WTC11 (cell line): ENCODE data around the gene MEGF11. TPM values are rescaled to one million over a fixed set of nuclear protein-coding genes. Genes with fewer than 3 reads are reported as not detected.

Experiments used
- ATAC-seq: fragments of 200-7000 bp; cut with Tn5 transposase; 2 replicates; pipeline ENCODE4 v1.10.0; 2021; ENCODE audit warnings: mild to moderate bottlenecking, moderate library complexity
- CTCF ChIA-PET: fragments of 300-600 bp; sonication (Branson Sonifier 250); formaldehyde crosslinking; loops from one replicate; lab custom pipeline; 2021; ENCODE audit warnings: antibody characterized with exemption; lab: Charles Lee
- POLR2A ChIA-PET: fragments of 350-600 bp; sonication (Branson Sonifier 250); formaldehyde crosslinking; loops from one replicate; lab custom pipeline; 2021; ENCODE audit warnings: antibody characterized with exemption; lab: Charles Lee
- DNase-seq: peaks from one replicate; pipeline ENCODE4 v3.0.0; 2021; ENCODE audit warnings: low spot score
- H3K27ac Mint-ChIP-seq: 2 replicates; pipeline ENCODE4 v1.8.0; 2021; ENCODE audit warnings: mixed read lengths
- H3K27me3 Mint-ChIP-seq: 2 replicates; pipeline ENCODE4 v1.8.0; 2021; ENCODE audit warnings: low read depth, mild to moderate bottlenecking, moderate library complexity, mixed read lengths
- H3K36me3 Mint-ChIP-seq: 2 replicates; pipeline ENCODE4 v1.8.0; 2021; ENCODE audit warnings: mixed read lengths
- H3K4me1 Mint-ChIP-seq: 2 replicates; pipeline ENCODE4 v1.8.0; 2022; ENCODE audit warnings: mixed read lengths
- H3K4me3 Mint-ChIP-seq: 2 replicates; pipeline ENCODE4 v1.8.0; 2021; ENCODE audit warnings: mild to moderate bottlenecking, moderate library complexity, mixed read lengths
- H3K9me3 Mint-ChIP-seq: 2 replicates; pipeline ENCODE4 v1.8.0; 2021; ENCODE audit warnings: mixed read lengths
- ATF1 ChIP-seq: sonication (generic); formaldehyde crosslinking; IDR thresholded peaks from 2 replicates; pipeline ENCODE4 v1.8.1; 2023; ENCODE audit warnings: mild to moderate bottlenecking, moderate library complexity, missing genetic modification reagents
- ATF2 ChIP-seq: sonication (generic); formaldehyde crosslinking; IDR thresholded peaks from 2 replicates; pipeline ENCODE4 v1.8.1; 2022; ENCODE audit warnings: low read depth, missing genetic modification reagents, borderline replicate concordance
- ATF3 ChIP-seq: sonication (generic); formaldehyde crosslinking; conservative IDR thresholded peaks from 2 replicates; pipeline ENCODE4 v1.8.1; 2022; ENCODE audit warnings: mild to moderate bottlenecking, missing genetic modification reagents
- ATF6 ChIP-seq: sonication (generic); formaldehyde crosslinking; IDR thresholded peaks from 2 replicates; pipeline ENCODE4 v1.8.1; 2023; ENCODE audit warnings: mild to moderate bottlenecking, missing genetic modification reagents
- ELF4 ChIP-seq: sonication (generic); formaldehyde crosslinking; IDR thresholded peaks from 2 replicates; pipeline ENCODE4 v1.8.1; 2022; ENCODE audit warnings: low read depth, mild to moderate bottlenecking, moderate library complexity, missing genetic modification reagents
- ESRRA ChIP-seq: sonication (generic); formaldehyde crosslinking; IDR thresholded peaks from 2 replicates; pipeline ENCODE4 v1.8.1; 2022; ENCODE audit warnings: mild to moderate bottlenecking, missing genetic modification reagents, borderline replicate concordance
- FOXJ3 ChIP-seq: sonication (generic); formaldehyde crosslinking; IDR thresholded peaks from 2 replicates; pipeline ENCODE4 v1.9.0; 2021; ENCODE audit warnings: missing genetic modification reagents, mild to moderate bottlenecking, borderline replicate concordance
- FOXK1 ChIP-seq: sonication (generic); formaldehyde crosslinking; IDR thresholded peaks from 2 replicates; pipeline ENCODE4 v1.8.0; 2022; ENCODE audit warnings: mild to moderate bottlenecking, moderate library complexity, missing genetic modification reagents
- JAZF1 ChIP-seq: fragments of 250-450 bp; sonication (Bioruptor Pico); IDR thresholded peaks from 2 replicates; pipeline ENCODE4 v1.9.0; 2021; ENCODE audit warnings: moderate library complexity, mild to moderate bottlenecking, inconsistent platforms
- JUN ChIP-seq: sonication (generic); formaldehyde crosslinking; IDR thresholded peaks from 2 replicates; pipeline ENCODE4 v1.8.0; 2023; ENCODE audit warnings: mild to moderate bottlenecking, missing genetic modification reagents
- NR3C1 ChIP-seq: sonication (generic); formaldehyde crosslinking; conservative IDR thresholded peaks from 2 replicates; pipeline ENCODE4 v1.8.1; 2023; ENCODE audit warnings: low read depth, mild to moderate bottlenecking, missing genetic modification reagents
- PRRX2 ChIP-seq: fragments of 250-450 bp; sonication (Bioruptor Pico); IDR thresholded peaks from 2 replicates; pipeline ENCODE4 v1.8.0; 2021; ENCODE audit warnings: mild to moderate bottlenecking
- RELA ChIP-seq: sonication (generic); formaldehyde crosslinking; IDR thresholded peaks from 2 replicates; pipeline ENCODE4 v1.8.1; 2022; ENCODE audit warnings: missing genetic modification reagents, mild to moderate bottlenecking, borderline replicate concordance
- RORB ChIP-seq: fragments of 250-450 bp; sonication (Bioruptor Pico); IDR thresholded peaks from 2 replicates; pipeline ENCODE4 v1.9.0; 2021; ENCODE audit warnings: mild to moderate bottlenecking
- TCF7 ChIP-seq: sonication (generic); formaldehyde crosslinking; IDR thresholded peaks from 2 replicates; pipeline ENCODE4 v1.8.0; 2022; ENCODE audit warnings: mild to moderate bottlenecking, low read depth, missing genetic modification reagents, moderate library complexity
- TEAD4 ChIP-seq: sonication (generic); formaldehyde crosslinking; IDR thresholded peaks from 2 replicates; pipeline ENCODE4 v1.8.0; 2022; ENCODE audit warnings: mild to moderate bottlenecking, missing genetic modification reagents
- USF2 ChIP-seq: sonication (generic); formaldehyde crosslinking; IDR thresholded peaks from 2 replicates; pipeline ENCODE4 v1.8.1; 2023; ENCODE audit warnings: mild to moderate bottlenecking, missing genetic modification reagents, moderate library complexity
- ZBTB43 ChIP-seq: sonication (generic); formaldehyde crosslinking; IDR thresholded peaks from 2 replicates; pipeline ENCODE4 v1.8.1; 2023; ENCODE audit warnings: mild to moderate bottlenecking, missing genetic modification reagents
- ZNF121 ChIP-seq: sonication (generic); formaldehyde crosslinking; IDR thresholded peaks from 2 replicates; pipeline ENCODE4 v1.8.0; 2023; ENCODE audit warnings: missing genetic modification reagents
- ZNF232 ChIP-seq: sonication (generic); formaldehyde crosslinking; IDR thresholded peaks from 2 replicates; pipeline ENCODE4 v1.8.0; 2022; ENCODE audit warnings: mild to moderate bottlenecking, missing genetic modification reagents
- ZNF317 ChIP-seq: sonication (generic); formaldehyde crosslinking; IDR thresholded peaks from 2 replicates; pipeline ENCODE4 v1.8.1; 2023; ENCODE audit warnings: low read depth, mild to moderate bottlenecking, moderate library complexity, missing genetic modification reagents, borderline replicate concordance
- ZNF423 ChIP-seq: fragments of 250-450 bp; sonication (Bioruptor Pico); IDR thresholded peaks from 2 replicates; pipeline ENCODE4 v2.1.2; 2022; ENCODE audit warnings: mild to moderate bottlenecking, moderate library complexity
- ZNF512 ChIP-seq: sonication (generic); formaldehyde crosslinking; IDR thresholded peaks from 2 replicates; pipeline ENCODE4 v1.8.1; 2022; ENCODE audit warnings: missing genetic modification reagents, borderline replicate concordance
- ZNF532 ChIP-seq: fragments of 250-450 bp; sonication (Bioruptor Pico); IDR thresholded peaks from 2 replicates; pipeline ENCODE4 v1.9.0; 2021; ENCODE audit warnings: mild to moderate bottlenecking, borderline replicate concordance
- total RNA-seq: library from RNA; stranded (reverse); gene quantifications from 3 replicates; pipeline ENCODE4 v1.2.3, GENCODE V29; 2021

Gene MEGF11
- total RNA-seq, 1 experiment from 2014 or later = 3.3 TPM

GRCh38 chr15:66069751-66070150, 183.8 kb downstream of the MEGF11 start:
- ATAC-seq (no peak), DNase-seq (no peak)
- no peaks in the 10 kb centered on the region for H3K9me3 Mint-ChIP-seq
- ChIA-PET CTCF (interaction anchor here (4.2 kb wide), 1 partner anchor 10 kb away, joined by 35 read pairs; no protein-coding TSS in a partner anchor), POLR2A (no interaction called here)
- no peak overlapping the region for H3K27ac Mint-ChIP-seq
- H3K4me3 Mint-ChIP-seq = no peak overlapping the region
- no peak for TF ChIP-seq TEAD4 (CRISPR knock-in tag)
- no peak for TF ChIP-seq PRRX2
- no peak for TF ChIP-seq ZNF232 (CRISPR knock-in tag)
- no peak for TF ChIP-seq ZNF317 (CRISPR knock-in tag)
- TF ChIP-seq ATF6 (CRISPR knock-in tag) = no peak
- TF ChIP-seq ZNF512 (CRISPR knock-in tag) = no peak
- TF ChIP-seq ESRRA = no peak
- TF ChIP-seq ELF4 (CRISPR knock-in tag) = no peak
- TF ChIP-seq NR3C1 = no peak
- TF ChIP-seq ZNF532 (CRISPR knock-in tag) = no peak
- H3K4me1 Mint-ChIP-seq = peaks cover 74% of the 10 kb centered on the region
- H3K27me3 Mint-ChIP-seq = no peaks in the 10 kb centered on the region
- H3K36me3 Mint-ChIP-seq = no peaks in the 10 kb centered on the region

- DNase-seq (no peak), ATAC-seq (no peak)
- Mint-ChIP-seq H3K4me1 (peaks cover 74% of the 10 kb centered on the region), H3K36me3 (no peaks in the 10 kb centered on the region), H3K9me3 (no peaks in the 10 kb centered on the region), H3K27ac (no peak overlapping the region), H3K27me3 (no peaks in the 10 kb centered on the region), H3K4me3 (no peak overlapping the region)
- ChIA-PET POLR2A (no interaction called here), CTCF (interaction anchor here (4.2 kb wide), 1 partner anchor 11 kb away, joined by 35 read pairs; no protein-coding TSS in a partner anchor)
- TF ChIP-seq RELA (CRISPR knock-in tag) (no peak), FOXJ3 (no peak), JUN (CRISPR knock-in tag) (no peak), ESRRA (no peak), ATF3 (CRISPR knock-in tag) (no peak), JAZF1 (CRISPR knock-in tag) (no peak), ZNF121 (no peak), TCF7 (no peak), USF2 (CRISPR knock-in tag) (no peak), ZNF423 (CRISPR knock-in tag) (no peak), RORB (CRISPR knock-in tag) (no peak), ATF2 (no peak), ATF1 (CRISPR knock-in tag) (no peak), ZBTB43 (CRISPR knock-in tag) (no peak), FOXK1 (no peak)
Measured at GRCh38 chr15:66068801-66069200, 184.7 kb downstream of the MEGF11 start.
